ENCODE measurements around the gene MORN1.

MORN1 gene

DNA sequence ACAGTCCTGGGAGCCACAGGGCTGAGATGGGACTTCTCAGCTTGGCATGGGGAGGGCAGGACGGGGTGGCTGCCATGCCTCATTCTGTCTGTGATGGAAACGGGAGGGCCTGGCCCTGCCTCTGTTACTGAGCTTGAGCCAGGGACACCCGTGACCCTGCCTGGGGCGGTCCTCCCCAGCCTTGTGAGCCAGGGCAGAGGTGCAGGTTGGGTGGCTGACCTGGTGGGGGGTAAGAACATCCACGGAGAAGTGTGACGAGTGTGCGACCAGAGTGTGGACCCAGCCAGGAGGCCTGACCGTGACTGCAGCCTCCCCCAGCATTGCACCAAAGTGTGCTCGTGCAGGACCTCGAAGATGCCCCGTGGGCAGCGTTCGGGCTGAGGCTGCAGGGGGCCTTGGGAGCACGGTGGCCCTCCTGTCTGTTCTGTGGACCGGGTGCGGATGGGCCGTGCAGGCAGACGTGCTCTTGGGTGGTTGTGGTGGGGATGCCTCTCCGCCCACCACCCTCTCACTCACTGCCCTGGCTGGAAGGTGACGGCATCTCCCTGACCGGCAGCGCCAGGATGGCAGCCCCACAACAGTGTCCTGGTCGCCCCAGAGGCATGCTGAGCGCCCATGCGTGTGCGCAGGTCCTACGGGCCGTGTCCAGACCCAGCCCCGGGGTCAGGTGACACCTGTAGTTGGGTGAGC, 117.8 kb downstream of the MORN1 start:
- no peak for DNase-seq (ENCODE audit: low read depth)

DNA sequence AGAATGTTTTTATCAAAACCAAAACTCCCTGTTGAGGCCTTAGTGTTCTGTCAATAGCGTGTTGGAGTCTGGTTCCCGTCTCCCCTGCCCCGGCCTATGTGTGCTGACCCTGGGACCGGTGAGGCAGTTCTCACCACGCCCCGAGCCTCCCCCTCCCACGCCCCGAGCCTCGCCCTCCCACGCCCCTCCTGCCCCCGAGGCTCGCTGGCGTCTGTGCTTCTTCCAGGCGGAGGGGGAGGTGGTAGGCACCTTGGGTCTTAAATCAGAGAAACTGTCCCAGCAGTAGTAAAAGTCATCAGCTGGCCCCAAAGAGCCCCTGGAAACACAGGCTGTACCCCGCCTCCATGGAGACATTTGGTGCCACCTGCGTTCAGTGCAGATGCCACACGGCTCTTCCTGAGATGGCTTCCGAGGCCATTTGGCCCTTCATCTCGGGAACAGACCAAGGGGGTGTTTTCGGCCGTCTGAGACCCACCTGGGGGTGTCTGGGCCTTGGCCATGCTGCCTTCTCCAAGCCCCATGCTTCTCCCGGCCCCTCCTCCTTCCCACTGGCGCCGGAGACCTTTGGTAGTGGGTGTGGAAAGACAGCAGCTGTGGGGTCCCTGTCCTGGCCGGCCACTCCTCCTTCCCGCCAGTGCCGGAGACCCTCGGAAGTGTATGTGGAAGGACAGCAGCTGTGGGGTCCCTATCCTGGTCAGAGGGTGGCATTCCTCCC, 118.5 kb downstream of the MORN1 start:
- DNase-seq (ENCODE audit: low read depth), result no peak

DNA sequence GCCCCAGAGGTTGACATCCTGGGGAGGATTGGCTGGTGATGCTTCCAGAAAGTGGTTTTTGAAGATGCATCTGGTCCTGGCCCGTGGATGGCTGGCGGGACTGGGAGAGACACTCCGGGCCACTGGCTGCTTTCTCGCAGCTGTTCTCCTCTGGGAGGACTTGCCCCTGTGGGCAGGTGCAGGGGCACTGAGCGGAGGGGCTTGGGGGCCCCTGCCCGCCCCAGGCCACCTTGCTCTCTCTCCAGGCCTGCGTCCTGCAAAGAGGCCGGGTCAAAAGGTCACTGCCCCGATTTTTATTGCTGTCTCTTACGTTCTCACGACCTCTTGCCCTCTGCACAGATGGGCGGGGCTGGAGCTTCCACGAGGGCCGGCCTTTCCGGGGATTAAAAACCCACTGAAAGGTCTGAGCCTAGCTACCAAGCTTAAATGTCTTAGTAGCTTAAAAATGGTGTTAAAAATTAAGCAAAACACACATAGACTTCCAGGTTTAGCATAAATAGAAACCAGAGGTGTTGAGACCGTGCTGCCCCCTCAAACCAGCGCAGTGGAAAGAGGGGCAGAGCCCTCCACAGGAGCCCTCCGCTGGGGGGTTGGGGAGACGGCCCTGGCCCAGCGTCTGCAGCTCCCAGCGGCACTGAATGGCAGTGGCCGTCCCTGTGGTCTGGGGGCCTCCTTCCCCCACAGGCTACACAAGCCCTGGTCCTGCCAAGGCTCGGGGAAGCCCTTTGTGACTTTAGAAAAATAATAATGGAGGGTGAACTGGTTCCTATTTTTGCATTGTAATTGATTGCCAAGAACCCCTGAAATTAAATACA, 119.3 kb downstream of the MORN1 start:
- no peak for DNase-seq (ENCODE audit: low read depth)

Measured in activated T-helper 9 cell treated with anti-CD3 and anti-CD28 coated beads, Interleukin-2, amount 50 U/mL, for 16 hours (primary cell).